Activated CD8-positive, alpha-beta T cell treated with anti-CD3 and anti-CD28 coated beads for 36 hours (primary cell): ENCODE data around the gene RC3H2. TPM values are rescaled to one million over a fixed set of nuclear protein-coding genes. Genes with fewer than 3 reads are reported as not detected.

Source experiments
- ATAC-seq: fragments of 200-7000 bp; cut with Tn5 transposase; one replicate; pipeline ENCODE4 v1.10.0; 2021; ENCODE audit warnings: mild to moderate bottlenecking, moderate library complexity
- CTCF ChIA-PET: fragments of 350-600 bp; sonication (Branson Sonifier 250); formaldehyde crosslinking; loops from one replicate; lab custom pipeline; 2021; ENCODE audit warnings: antibody characterized with exemption; lab: Charles Lee
- POLR2A ChIA-PET: fragments of 350-600 bp; sonication (Branson Sonifier 250); formaldehyde crosslinking; loops from one replicate; lab custom pipeline; 2021; ENCODE audit warnings: antibody characterized with exemption; lab: Charles Lee
- DNase-seq: peaks from one replicate; pipeline ENCODE4 v3.0.0-alpha.2; 2020
- H3K27ac Mint-ChIP-seq: one replicate; pipeline ENCODE4 v1.8.0; 2021; ENCODE audit warnings: mild to moderate bottlenecking, mixed read lengths
- H3K27me3 Mint-ChIP-seq: one replicate; pipeline ENCODE4 v1.8.0; 2021; ENCODE audit warnings: mixed read lengths
- H3K36me3 Mint-ChIP-seq: one replicate; pipeline ENCODE4 v1.8.0; 2021; ENCODE audit warnings: low read depth, mixed read lengths
- H3K4me1 Mint-ChIP-seq: one replicate; pipeline ENCODE4 v1.8.0; 2021; ENCODE audit warnings: low read depth, mixed read lengths
- H3K4me3 Mint-ChIP-seq: one replicate; pipeline ENCODE4 v1.8.0; 2021; ENCODE audit warnings: mild to moderate bottlenecking, moderate library complexity, mixed read lengths
- H3K9me3 Mint-ChIP-seq: one replicate; pipeline ENCODE4 v1.8.0; 2021; ENCODE audit warnings: mixed read lengths
- CTCF ChIP-seq: fragments of 200-600 bp; IDR thresholded peaks from one replicate; pipeline ENCODE4 v1.8.0; 2022; ENCODE audit warnings: antibody characterized with exemption, mild to moderate bottlenecking
- intact Hi-C: fragments of 100-400 bp; cut with micrococcal nuclease; formaldehyde crosslinking; loops from one replicate; pipeline ENCODE4 v1.10.0; 2022
- total RNA-seq, 2 experiments: library from RNA; stranded (reverse); gene quantifications; one replicate each; pipeline ENCODE4 v1.2.3, GENCODE V29; 2021

RC3H2 gene
- total RNA-seq, 2 experiments from 2014 or later, result 22.7 to 22.8 TPM

- Mint-ChIP-seq H3K36me3 (peaks cover 25% of the 10 kb centered on the region), H3K27ac (peak overlapping the region; percentile 30), H3K9me3 (no peaks in the 10 kb centered on the region), H3K4me1 (peaks cover 42% of the 10 kb centered on the region), H3K4me3 (no peak overlapping the region), H3K27me3 (no peaks in the 10 kb centered on the region)
- CTCF ChIA-PET, result interaction anchor here (1.3 to 2.0 kb wide), 3 partner anchors 9 to 321 kb away, joined by 3 to 7 read pairs (median 4); no protein-coding TSS in a partner anchor
- POLR2A ChIA-PET, result interaction anchor here (1.2 kb wide), 1 partner anchor 9 kb away, joined by 4 read pairs; the partner anchor contains the start of gene PDCL
- ATAC-seq (no peak), DNase-seq (no peak)
- intact Hi-C loops, result loop anchor here (10.0 kb wide), 1 partner anchor 325 kb away; no protein-coding TSS in a partner anchor
- no peak for TF ChIP-seq CTCF
Observed at GRCh38 chr9:122819791-122820489, 85.2 kb downstream of the RC3H2 start.

- CTCF ChIA-PET, result interaction anchor here (1.2 to 1.7 kb wide), 3 partner anchors 9 to 321 kb away, joined by 3 to 4 read pairs (median 3); no protein-coding TSS in a partner anchor
- H3K27me3 Mint-ChIP-seq, result no peaks in the 10 kb centered on the region
- H3K4me3 Mint-ChIP-seq, result no peak overlapping the region
- POLR2A ChIA-PET, result no interaction called here
- TF ChIP-seq CTCF, result no peak
- peaks cover 25% of the 10 kb centered on the region for H3K36me3 Mint-ChIP-seq
- ATAC-seq, result no peak
- DNase-seq, result no peak
- peaks cover 42% of the 10 kb centered on the region for H3K4me1 Mint-ChIP-seq
- intact Hi-C loops, result loop anchor here (10.0 kb wide), 1 partner anchor 325 kb away; no protein-coding TSS in a partner anchor
- peak overlapping the region; percentile 30 for H3K27ac Mint-ChIP-seq
- no peaks in the 10 kb centered on the region for H3K9me3 Mint-ChIP-seq
Observed at GRCh38 chr9:122819326-122819725, 85.8 kb downstream of the RC3H2 start.

- intact Hi-C loops, result loop anchor here (10.0 kb wide), 1 partner anchor 322 kb away; no protein-coding TSS in a partner anchor
Observed at GRCh38 chr9:122816163-122816867, 88.8 kb downstream of the RC3H2 start.

GRCh38 chr9:122815544-122815943, 89.6 kb downstream of the RC3H2 start:
- ATAC-seq (peak; percentile 17), DNase-seq (no peak)
- Mint-ChIP-seq H3K4me3 (no peak overlapping the region), H3K36me3 (peaks cover 20% of the 10 kb centered on the region), H3K4me1 (peaks cover 33% of the 10 kb centered on the region), H3K27ac (peak overlapping the region; percentile 89), H3K27me3 (no peaks in the 10 kb centered on the region), H3K9me3 (no peaks in the 10 kb centered on the region)
- no peak for TF ChIP-seq CTCF
- POLR2A ChIA-PET, result interaction anchor here (1.6 kb wide), 1 partner anchor 13 kb away, joined by 6 read pairs; the partner anchor contains the start of gene PDCL
- CTCF ChIA-PET, result interaction anchor here (2.9 kb wide), 1 partner anchor 317 kb away, joined by 10 read pairs; no protein-coding TSS in a partner anchor
- intact Hi-C loops, result loop anchor here (10.0 kb wide), 1 partner anchor 321 kb away; no protein-coding TSS in a partner anchor

More at GRCh38 chr9:122816163-122816867, 88.8 kb downstream of the RC3H2 start:
- H3K9me3 Mint-ChIP-seq, result no peaks in the 10 kb centered on the region
- ChIA-PET CTCF (interaction anchor here (1.0 to 2.9 kb wide), 4 partner anchors 11 to 718 kb away, joined by 3 to 10 read pairs (median 4); no protein-coding TSS in a partner anchor), POLR2A (interaction anchor here (0.6 to 1.6 kb wide), 3 partner anchors 10 to 214 kb away, joined by 3 to 6 read pairs (median 4); partner anchors contain the start of gene PDCL)
- H3K27me3 Mint-ChIP-seq, result no peaks in the 10 kb centered on the region
- H3K4me3 Mint-ChIP-seq, result peak overlapping the region; percentile 40
- H3K36me3 Mint-ChIP-seq, result peaks cover 23% of the 10 kb centered on the region
- ATAC-seq (peak; percentile 87), DNase-seq (peak; percentile 65)
- no peak for TF ChIP-seq CTCF
- H3K4me1 Mint-ChIP-seq, result peaks cover 35% of the 10 kb centered on the region
- H3K27ac Mint-ChIP-seq, result peak overlapping the region; percentile 89
